ENCODE results near the gene LTBP4. TPM values are rescaled to one million over a fixed set of nuclear protein-coding genes. Genes with fewer than 3 reads are reported as not detected.
"Not testable (repeated sequence)": the region's sequence is repeated elsewhere in the genome, so short reads cannot be mapped to it uniquely, and the experiment has no call there.

LTBP4 gene
- total RNA-seq, 2 donors from 2014 or later: 160 to 500 TPM

GRCh38 chr19:40642051-40642706, 41.0 kb downstream of the LTBP4 start:
- H3K27me3 ChIP-seq (replicated peaks; ENCODE audit: insufficient read depth): no peaks in the 10 kb centered on the region
- 89% methylated on average over 18 of the region's 18 CpGs for WGBS
- TF ChIP-seq CTCF (IDR thresholded peaks at IDR 0.05): no peak
- no peak for TF ChIP-seq POLR2AphosphoS5 (IDR thresholded peaks at IDR 0.05)
- no peak for TF ChIP-seq POLR2A (IDR thresholded peaks at IDR 0.05)
- H3K4me3 ChIP-seq: no peak overlapping the region
- no peak for DNase-seq (ENCODE audit: low spot score)
- peak overlapping the region in 1 of 2 donors; percentile 19 for H3K27ac ChIP-seq
- no peaks in the 10 kb centered on the region for H3K9me3 ChIP-seq
- H3K4me1 ChIP-seq (replicated peaks): no peaks in the 10 kb centered on the region
- H3K36me3 ChIP-seq: no peaks in the 10 kb centered on the region
- intact Hi-C loops (cut with DNase I): no loop called here

GRCh38 chr19:40642757-40643305, 41.7 kb downstream of the LTBP4 start:
- H3K4me3 ChIP-seq: no peak overlapping the region
- H3K27me3 ChIP-seq (replicated peaks; ENCODE audit: insufficient read depth): no peaks in the 10 kb centered on the region
- no peak for DNase-seq (ENCODE audit: low spot score)
- no peak overlapping the region for H3K27ac ChIP-seq
- WGBS: 60% methylated on average over 8 of the region's 8 CpGs
- H3K4me1 ChIP-seq (replicated peaks): no peaks in the 10 kb centered on the region
- no peaks in the 10 kb centered on the region for H3K9me3 ChIP-seq
- H3K36me3 ChIP-seq: no peaks in the 10 kb centered on the region
- TF ChIP-seq POLR2A (IDR thresholded peaks at IDR 0.05): no peak
- TF ChIP-seq POLR2AphosphoS5 (IDR thresholded peaks at IDR 0.05): no peak
- no peak for TF ChIP-seq CTCF (IDR thresholded peaks at IDR 0.05)
- intact Hi-C loops (cut with DNase I): no loop called here

- no peaks in the 10 kb centered on the region for H3K27me3 ChIP-seq (replicated peaks; ENCODE audit: insufficient read depth)
- H3K9me3 ChIP-seq: no peaks in the 10 kb centered on the region
- no peaks in the 10 kb centered on the region for H3K36me3 ChIP-seq
- peak overlapping the region; percentile 56 to 71 for H3K27ac ChIP-seq
- 71% methylated on average over 5 of the region's 5 CpGs for WGBS
- DNase-seq (ENCODE audit: low spot score): no peak
- H3K4me1 ChIP-seq (replicated peaks): peaks cover 3% of the 10 kb centered on the region
- intact Hi-C loops (cut with DNase I): no loop called here
- TF ChIP-seq CTCF (IDR thresholded peaks at IDR 0.05): no peak
- no peak for TF ChIP-seq POLR2AphosphoS5 (IDR thresholded peaks at IDR 0.05)
- TF ChIP-seq POLR2A (IDR thresholded peaks at IDR 0.05): no peak
- no peak overlapping the region for H3K4me3 ChIP-seq
These were observed 45.6 kb downstream of the LTBP4 start for GRCh38 chr19:40646743-40647254.

GRCh38 chr19:40649903-40650675, 48.9 kb downstream of the LTBP4 start:
- H3K4me3 ChIP-seq; intact Hi-C loops (cut with DNase I); H3K4me1 ChIP-seq (replicated peaks); DNase-seq (ENCODE audit: low spot score); H3K9me3 ChIP-seq; H3K27me3 ChIP-seq (replicated peaks; ENCODE audit: insufficient read depth); H3K36me3 ChIP-seq: not testable (repeated sequence)
- H3K27ac ChIP-seq: peak overlapping the region in 1 of 2 donors; percentile 58
- 88% methylated on average over 9 of the region's 9 CpGs for WGBS

GRCh38 chr19:40650749-40651305, 49.7 kb downstream of the LTBP4 start:
- H3K4me3 ChIP-seq: no peak overlapping the region
- H3K36me3 ChIP-seq: no peaks in the 10 kb centered on the region
- H3K27me3 ChIP-seq (replicated peaks; ENCODE audit: insufficient read depth): no peaks in the 10 kb centered on the region
- peak overlapping the region in 1 of 2 donors; percentile 58 for H3K27ac ChIP-seq
- WGBS: 86% methylated on average over 8 of the region's 8 CpGs
- H3K4me1 ChIP-seq (replicated peaks): peaks cover 6% of the 10 kb centered on the region
- TF ChIP-seq POLR2A (IDR thresholded peaks at IDR 0.05) (no peak), CTCF (IDR thresholded peaks at IDR 0.05) (no peak), POLR2AphosphoS5 (IDR thresholded peaks at IDR 0.05) (peak; percentile 20)
- intact Hi-C loops (cut with DNase I): no loop called here
- no peaks in the 10 kb centered on the region for H3K9me3 ChIP-seq
- no peak for DNase-seq (ENCODE audit: low spot score)

- H3K27me3 ChIP-seq (replicated peaks; ENCODE audit: insufficient read depth); H3K4me3 ChIP-seq; H3K4me1 ChIP-seq (replicated peaks); H3K36me3 ChIP-seq; intact Hi-C loops (cut with DNase I); H3K9me3 ChIP-seq; DNase-seq (ENCODE audit: low spot score): not testable (repeated sequence)
- peak overlapping the region in 1 of 2 donors; percentile 58 for H3K27ac ChIP-seq
- WGBS: 86% methylated on average over 11 of the region's 11 CpGs
These were observed 51.1 kb downstream of the LTBP4 start for GRCh38 chr19:40652303-40652702.

- intact Hi-C loops (cut with DNase I); H3K4me1 ChIP-seq (replicated peaks); H3K27me3 ChIP-seq (replicated peaks; ENCODE audit: insufficient read depth); H3K36me3 ChIP-seq; H3K27ac ChIP-seq; H3K9me3 ChIP-seq; DNase-seq (ENCODE audit: low spot score); H3K4me3 ChIP-seq: not testable (repeated sequence)
- WGBS: 88% methylated on average over 7 of the region's 7 CpGs
These were observed 54.5 kb downstream of the LTBP4 start for GRCh38 chr19:40655684-40656083.
